NT2/D1 (cell line): ENCODE data around the gene DYNLT5.
"Not testable (repeated sequence)": the region's sequence is repeated elsewhere in the genome, so short reads cannot be mapped to it uniquely, and the experiment has no call there.

Source experiments
- YY1 ChIP-seq: IDR thresholded peaks from 2 replicates; pipeline ENCODE4 v1.6.1; 2011; ENCODE audit not compliant: insufficient read length, insufficient read depth
- ZNF274 ChIP-seq: IDR thresholded peaks from 2 replicates; pipeline ENCODE4 v1.6.1; 2011; ENCODE audit warnings: mild to moderate bottlenecking, low read depth, low read length

- TF ChIP-seq ZNF274, YY1: not testable (repeated sequence)
These were observed 17.7 kb upstream of the DYNLT5 start for GRCh38 chr1:66734531-66734930.
